Breast epithelium (tissue), 4 donors: Measurements from ENCODE around the gene SLC39A6. TPM values are rescaled to one million over a fixed set of nuclear protein-coding genes. Genes with fewer than 3 reads are reported as not detected.

ENCODE experiments used
- DNase-seq, 2 donors: peaks; one replicate each; pipeline ENCODE4 v3.0.0-alpha.2; 2019; ENCODE audit warnings: low spot score in 2 of 2
- H3K27ac ChIP-seq, 2 donors: fragments of 200-600 bp; sonication (generic) in 1 of 2; one replicate each; pipeline ENCODE4 v1.5.1; 2016 to 2019; ENCODE audit warnings: mild to moderate bottlenecking in 1 of 2
- H3K27me3 ChIP-seq, 2 donors: fragments of 200-600 bp; sonication (generic) in 1 of 2; one replicate each; pipeline versions ENCODE4 v1.5.1 to v1.6.0; 2017 to 2019; ENCODE audit warnings: control low read depth in 1 of 2, mild to moderate bottlenecking in 1 of 2
- H3K36me3 ChIP-seq: fragments of 200-600 bp; one replicate; pipeline ENCODE4 v1.5.1; 2019
- H3K4me1 ChIP-seq, 2 donors: fragments of 200-600 bp; sonication (generic); one replicate each; pipeline ENCODE4 v1.5.1; 2016 to 2019; ENCODE audit warnings: control low read depth in 1 of 2
- H3K4me3 ChIP-seq, 3 donors: fragments of 200-600 bp; sonication (generic); 1 replicate in 2 of 3; 2 replicates in 1 of 3; pipeline ENCODE4 v1.5.1; 2016 to 2019; ENCODE audit warnings: mild to moderate bottlenecking in 3 of 3, moderate library complexity in 2 of 3
- H3K9me3 ChIP-seq, 2 donors: fragments of 200-600 bp; sonication (generic) in 1 of 2; one replicate each; pipeline ENCODE4 v1.5.1; 2016 to 2019; ENCODE audit warnings: control low read depth in 1 of 2
- CTCF ChIP-seq, 3 donors: fragments of 450-650 bp; IDR thresholded peaks; one replicate each; pipeline ENCODE4 v1.5.1; 2016 to 2017; ENCODE audit warnings: antibody characterized with exemption in 3 of 3, mild to moderate bottlenecking in 3 of 3, moderate library complexity in 3 of 3
- POLR2A ChIP-seq: fragments of 450-650 bp; IDR thresholded peaks from one replicate; pipeline ENCODE4 v1.6.1; 2016; ENCODE audit warnings: antibody characterized with exemption, mild to moderate bottlenecking, moderate library complexity
- POLR2AphosphoS5 ChIP-seq, 3 donors: sonication (generic); formaldehyde crosslinking; IDR thresholded peaks; one replicate each; pipeline ENCODE4 v1.6.1; 2017; ENCODE audit warnings: antibody characterized with exemption in 3 of 3
- intact Hi-C: fragments of 100-400 bp; cut with DNase I; formaldehyde crosslinking; loops from one replicate; pipeline ENCODE4 v1.15.1; 2023; ENCODE audit warnings: low total_unique reads
- total RNA-seq, 3 donors: library from RNA; depleted of rRNA; stranded (reverse); fragments of >200 nt; gene quantifications; one replicate each; pipeline ENCODE4 v1.1.0, GENCODE V29; 2016

SLC39A6 gene
- total RNA-seq, 3 donors from 2014 or later = 44.8 to 502 (median 235) TPM

- intact Hi-C loops = no loop called here
- no peak overlapping the region for H3K27ac ChIP-seq
- no peak for DNase-seq
- no peak for TF ChIP-seq POLR2A
- TF ChIP-seq POLR2AphosphoS5 (IDR thresholded peaks at IDR 0.05) = no peak
- TF ChIP-seq CTCF (IDR thresholded peaks at IDR 0.05) = no peak
- no peaks in the 10 kb centered on the region for H3K4me1 ChIP-seq
- peaks cover 12% of the 10 kb centered on the region for H3K36me3 ChIP-seq
- no peaks in the 10 kb centered on the region for H3K27me3 ChIP-seq
- no peak overlapping the region for H3K4me3 ChIP-seq
- no peaks in the 10 kb centered on the region for H3K9me3 ChIP-seq
Observed at GRCh38 chr18:36153203-36153602, 24.1 kb upstream of the SLC39A6 start.

GRCh38 chr18:36152781-36153180 lies 23.6 kb upstream of the SLC39A6 start:
- no peaks in the 10 kb centered on the region for H3K9me3 ChIP-seq
- no peak overlapping the region for H3K4me3 ChIP-seq
- H3K4me1 ChIP-seq = no peaks in the 10 kb centered on the region
- H3K36me3 ChIP-seq = peaks cover 12% of the 10 kb centered on the region
- no peak for TF ChIP-seq CTCF (IDR thresholded peaks at IDR 0.05)
- no peak for TF ChIP-seq POLR2AphosphoS5 (IDR thresholded peaks at IDR 0.05)
- no peak for TF ChIP-seq POLR2A
- intact Hi-C loops = no loop called here
- no peaks in the 10 kb centered on the region for H3K27me3 ChIP-seq
- DNase-seq = no peak
- no peak overlapping the region for H3K27ac ChIP-seq

- Histone ChIP-seq H3K27me3 (no peaks in the 10 kb centered on the region), H3K36me3 (peaks cover 7% of the 10 kb centered on the region), H3K4me3 (no peak overlapping the region), H3K9me3 (no peaks in the 10 kb centered on the region), H3K4me1 (no peaks in the 10 kb centered on the region), H3K27ac (no peak overlapping the region)
- DNase-seq = no peak
- no peak for TF ChIP-seq POLR2AphosphoS5 (IDR thresholded peaks at IDR 0.05)
- TF ChIP-seq CTCF (IDR thresholded peaks at IDR 0.05) = no peak
- no peak for TF ChIP-seq POLR2A
- intact Hi-C loops = no loop called here
Observed at GRCh38 chr18:36149514-36150289, 20.6 kb upstream of the SLC39A6 start.

GRCh38 chr18:36143391-36143790 lies 14.3 kb upstream of the SLC39A6 start:
- Histone ChIP-seq H3K27me3 (no peaks in the 10 kb centered on the region), H3K4me1 (no peaks in the 10 kb centered on the region), H3K9me3 (no peaks in the 10 kb centered on the region), H3K36me3 (peaks cover 11% of the 10 kb centered on the region), H3K27ac (no peak overlapping the region), H3K4me3 (no peak overlapping the region)
- no peak for DNase-seq
- no peak for TF ChIP-seq POLR2A
- TF ChIP-seq POLR2AphosphoS5 (IDR thresholded peaks at IDR 0.05) = no peak
- no peak for TF ChIP-seq CTCF (IDR thresholded peaks at IDR 0.05)
- intact Hi-C loops = no loop called here

GRCh38 chr18:36142751-36143150 lies 13.6 kb upstream of the SLC39A6 start:
- Histone ChIP-seq H3K4me1 (no peaks in the 10 kb centered on the region), H3K9me3 (no peaks in the 10 kb centered on the region), H3K36me3 (peaks cover 12% of the 10 kb centered on the region), H3K27ac (no peak overlapping the region), H3K27me3 (no peaks in the 10 kb centered on the region), H3K4me3 (no peak overlapping the region)
- TF ChIP-seq CTCF (IDR thresholded peaks at IDR 0.05) = no peak
- TF ChIP-seq POLR2AphosphoS5 (IDR thresholded peaks at IDR 0.05) = no peak
- no peak for TF ChIP-seq POLR2A
- intact Hi-C loops = no loop called here
- no peak for DNase-seq
